ENCODE results near the gene SIGLEC1.

DNA sequence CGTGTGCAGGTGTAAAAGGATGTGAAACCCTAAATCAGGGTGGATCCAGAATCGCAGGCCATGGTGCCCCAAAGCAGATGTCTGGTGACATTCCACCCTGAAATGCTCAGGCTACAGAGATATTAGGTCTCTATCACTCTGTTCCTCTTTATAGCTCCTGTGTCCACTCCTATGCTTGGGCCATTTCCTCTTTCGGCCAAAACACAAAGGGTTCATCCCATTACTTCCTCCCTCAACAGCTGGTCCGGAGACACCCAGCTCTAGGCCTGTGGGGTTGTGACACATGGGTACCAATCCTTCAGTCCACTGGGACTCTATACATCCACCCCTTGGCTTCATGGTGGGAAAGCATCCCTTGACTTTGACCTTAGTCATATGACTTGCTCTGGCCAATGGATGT is 1.7 kb upstream of the SIGLEC1 start:
- TF ChIP-seq SIX5 (IDR thresholded peaks at IDR 0.05; ENCODE audit: low read depth, low read length, severe bottlenecking) (no peak), ZBTB33 (IDR thresholded peaks at IDR 0.05) (no peak), ZBED1 (IDR thresholded peaks at IDR 0.05; ENCODE audit: borderline replicate concordance) (no peak), SRF (IDR thresholded peaks at IDR 0.05; ENCODE audit: low read depth in 2 of 2, low read length in 2 of 2) (no peak), DPF2 (IDR thresholded peaks at IDR 0.05) (no peak), TARDBP (IDR thresholded peaks at IDR 0.05; ENCODE audit: borderline replicate concordance) (no peak), FOXK2 (IDR thresholded peaks at IDR 0.05) (no peak), YY1 (IDR thresholded peaks at IDR 0.05; ENCODE audit: low read depth, low read length) (no peak), MXI1 (IDR thresholded peaks at IDR 0.05; ENCODE audit: low read depth, low read length) (no peak), POLR2A (IDR thresholded peaks at IDR 0.05; ENCODE audit: low read depth, low read length) (no peak)
- TF ChIP-seq, protein P1, sequence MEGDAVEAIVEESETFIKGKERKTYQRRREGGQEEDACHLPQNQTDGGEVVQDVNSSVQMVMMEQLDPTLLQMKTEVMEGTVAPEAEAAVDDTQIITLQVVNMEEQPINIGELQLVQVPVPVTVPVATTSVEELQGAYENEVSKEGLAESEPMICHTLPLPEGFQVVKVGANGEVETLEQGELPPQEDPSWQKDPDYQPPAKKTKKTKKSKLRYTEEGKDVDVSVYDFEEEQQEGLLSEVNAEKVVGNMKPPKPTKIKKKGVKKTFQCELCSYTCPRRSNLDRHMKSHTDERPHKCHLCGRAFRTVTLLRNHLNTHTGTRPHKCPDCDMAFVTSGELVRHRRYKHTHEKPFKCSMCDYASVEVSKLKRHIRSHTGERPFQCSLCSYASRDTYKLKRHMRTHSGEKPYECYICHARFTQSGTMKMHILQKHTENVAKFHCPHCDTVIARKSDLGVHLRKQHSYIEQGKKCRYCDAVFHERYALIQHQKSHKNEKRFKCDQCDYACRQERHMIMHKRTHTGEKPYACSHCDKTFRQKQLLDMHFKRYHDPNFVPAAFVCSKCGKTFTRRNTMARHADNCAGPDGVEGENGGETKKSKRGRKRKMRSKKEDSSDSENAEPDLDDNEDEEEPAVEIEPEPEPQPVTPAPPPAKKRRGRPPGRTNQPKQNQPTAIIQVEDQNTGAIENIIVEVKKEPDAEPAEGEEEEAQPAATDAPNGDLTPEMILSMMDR (IDR thresholded peaks at IDR 0.05 in 2 of 3, conservative IDR thresholded peaks at IDR 0.05 in 1 of 3; ENCODE audit: control insufficient read depth in 2 of 3, extremely low read depth in 1 of 3, insufficient read depth in 1 of 3, low read depth in 3 of 3, low read length in 3 of 3) = no peak
